Skeletal muscle satellite cell (primary cell): Measurements from ENCODE around the gene WDR91. TPM values are rescaled to one million over a fixed set of nuclear protein-coding genes. Genes with fewer than 3 reads are reported as not detected.
A peak's percentile ranks its signal among the peaks of the same experiment; 100 is the strongest.

Source experiments
- H3K27me3 ChIP-seq: 2 replicates; pipeline ENCODE4 v1.7.0; 2013; ENCODE audit warnings: low read length; ENCODE audit not compliant: control insufficient read depth, insufficient read depth
- H3K36me3 ChIP-seq: 2 replicates; pipeline ENCODE4 v1.7.0; 2013; ENCODE audit warnings: mild to moderate bottlenecking, control low read depth, low read length; ENCODE audit not compliant: insufficient read depth
- H3K4me1 ChIP-seq: 2 replicates; pipeline ENCODE4 v1.7.0; 2013; ENCODE audit warnings: low read length; ENCODE audit not compliant: control insufficient read depth, insufficient read depth
- H3K4me2 ChIP-seq: 2 replicates; pipeline ENCODE4 v1.7.0; 2013; ENCODE audit warnings: mild to moderate bottlenecking, low read length
- H3K4me3 ChIP-seq: 2 replicates; pipeline ENCODE4 v1.7.0; 2013; ENCODE audit warnings: low read length
- H3K9ac ChIP-seq: 2 replicates; pipeline ENCODE4 v1.7.0; 2013; ENCODE audit warnings: mild to moderate bottlenecking, low read depth, low read length, moderate library complexity
- H3K9me3 ChIP-seq: replicated peaks from 2 replicates; pipeline ENCODE4 v1.7.0; 2013; ENCODE audit warnings: mild to moderate bottlenecking, control low read depth, low read length
- total RNA-seq: library from RNA; depleted of rRNA; stranded (reverse); fragments of >200 nt; gene quantifications from 2 replicates; pipeline ENCODE4 v1.2.3, GENCODE V29; 2012; rRNA removed

WDR91 gene
- 3.0 and 5.7 TPM in 2 replicates for total RNA-seq

DNA sequence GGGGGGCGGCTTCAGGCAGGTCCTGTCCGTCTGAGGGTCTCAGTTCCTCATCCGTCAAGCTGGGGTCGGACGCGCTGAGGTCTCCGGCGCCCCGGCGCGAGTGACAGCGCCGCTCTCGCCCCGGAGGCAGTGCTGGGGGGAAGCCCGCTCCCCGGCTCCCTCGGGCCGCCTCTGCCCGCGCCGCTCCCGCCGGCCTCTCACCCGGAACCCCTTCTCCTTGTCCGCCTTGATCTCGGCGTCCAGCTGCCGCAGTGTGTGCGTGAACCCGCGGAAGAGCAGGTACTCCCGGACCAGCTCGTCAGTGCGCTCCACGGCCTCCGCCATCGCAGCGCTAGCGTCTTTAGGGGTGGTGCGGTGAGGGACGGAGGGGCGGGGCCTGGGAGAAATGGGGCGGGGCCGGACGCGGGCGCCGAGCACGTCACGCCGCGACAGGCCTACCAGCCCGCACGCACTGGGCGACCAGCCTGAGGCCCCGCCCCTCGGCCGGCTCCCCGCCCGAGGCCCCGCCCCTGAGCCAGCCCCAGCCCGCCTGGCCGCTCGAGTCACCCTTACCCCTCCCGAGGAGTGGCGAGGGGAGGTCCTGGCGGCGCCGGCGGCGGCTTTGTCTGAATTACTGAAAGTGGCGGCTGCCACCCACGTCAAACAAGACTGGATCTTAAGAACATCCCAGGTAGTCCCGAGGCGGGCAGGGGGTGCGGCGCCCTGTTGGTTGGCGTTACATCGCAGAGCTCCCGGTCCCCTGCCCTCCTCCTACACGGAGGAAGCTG lies at the start of gene WDR91:
TSS of gene WDR91 (minus strand) at position 348 of the 767 bp plus-strand sequence. CDS start at position 324, 24 bp downstream.
- H3K4me1 ChIP-seq: peaks cover 7% of the 10 kb centered on the region

DNA sequence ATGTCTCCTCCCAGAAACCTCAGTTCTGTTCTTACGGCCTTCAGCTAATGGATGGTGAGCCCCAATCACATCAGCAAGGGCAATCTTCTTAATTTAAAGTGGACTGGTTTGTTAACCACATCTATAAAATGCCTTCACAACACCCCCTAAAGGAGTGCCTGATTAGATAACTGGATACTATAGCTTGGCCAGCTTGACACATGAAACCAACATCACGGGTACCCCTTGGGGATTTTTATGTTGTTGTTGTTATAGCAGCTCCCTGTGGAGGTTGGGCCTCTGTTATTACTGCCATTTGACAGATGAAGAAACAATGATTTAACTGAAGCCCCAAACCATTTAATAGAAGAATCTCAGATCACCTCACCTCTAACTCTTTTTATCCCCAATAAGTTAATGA lies 49.1 kb upstream of the WDR91 start:
- no peak overlapping the region for H3K4me2 ChIP-seq
- H3K4me3 ChIP-seq: no peak overlapping the region
- no peak overlapping the region for H3K9ac ChIP-seq
- H3K4me1 ChIP-seq: peaks cover 11% of the 10 kb centered on the region
- H3K36me3 ChIP-seq: no peaks in the 10 kb centered on the region
- H3K9me3 ChIP-seq: no peaks in the 10 kb centered on the region
- H3K27me3 ChIP-seq: peaks cover 8% of the 10 kb centered on the region

More for the DNA sequence above, at the start of gene WDR91:
- no peaks in the 10 kb centered on the region for H3K9me3 ChIP-seq
- no peaks in the 10 kb centered on the region for H3K27me3 ChIP-seq
- H3K4me3 ChIP-seq: peak within 1 kb of the TSS; percentile 99
- no peaks in the 10 kb centered on the region for H3K36me3 ChIP-seq
- H3K4me2 ChIP-seq: peak within 1 kb of the TSS; percentile 90
- H3K9ac ChIP-seq: peak within 1 kb of the TSS; percentile 83

DNA sequence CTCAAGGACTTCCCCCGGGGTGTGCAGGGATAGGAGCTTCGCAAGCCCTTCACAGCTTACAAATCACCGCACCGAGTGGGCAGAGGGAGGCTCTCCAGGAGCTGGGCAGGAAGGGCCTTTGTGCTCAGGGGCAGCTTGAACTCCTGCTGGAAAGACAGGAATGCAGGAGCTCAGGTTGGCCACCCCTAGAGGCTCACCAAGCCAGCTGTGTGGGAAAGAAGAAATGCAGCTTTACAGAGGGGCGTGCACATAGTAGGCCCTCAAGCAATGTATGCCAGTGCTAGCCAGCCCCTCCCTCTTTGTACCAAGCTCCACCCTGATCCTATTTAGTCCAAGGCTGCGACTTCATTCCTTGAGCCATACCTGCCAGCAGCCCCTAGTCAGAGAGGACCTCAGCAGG lies 48.4 kb upstream of the WDR91 start:
- Histone ChIP-seq H3K36me3 (no peaks in the 10 kb centered on the region), H3K9me3 (no peaks in the 10 kb centered on the region), H3K4me3 (no peak overlapping the region), H3K4me2 (no peak overlapping the region), H3K9ac (no peak overlapping the region), H3K27me3 (peaks cover 8% of the 10 kb centered on the region), H3K4me1 (peaks cover 18% of the 10 kb centered on the region)

DNA sequence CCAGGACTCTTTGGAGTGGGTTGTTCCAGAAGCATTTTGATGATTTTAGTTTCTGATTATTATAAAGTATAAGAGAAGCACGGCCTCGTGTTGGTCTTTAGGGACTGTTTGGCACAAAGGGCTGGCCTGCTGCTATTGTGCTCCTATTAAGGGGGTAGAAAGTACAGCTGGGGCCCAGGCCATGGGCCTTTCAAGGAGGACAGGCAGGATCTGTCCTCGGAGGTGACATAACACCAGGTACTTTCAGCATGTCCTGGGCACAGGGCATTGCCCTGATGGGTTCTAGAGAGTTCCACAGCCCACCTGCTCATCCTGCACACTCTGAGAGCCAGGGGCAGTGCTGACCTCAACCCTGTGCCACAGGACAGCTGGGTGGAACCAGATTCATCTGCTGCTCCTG lies 47.3 kb upstream of the WDR91 start:
- no peaks in the 10 kb centered on the region for H3K36me3 ChIP-seq
- H3K9me3 ChIP-seq: no peaks in the 10 kb centered on the region
- peaks cover 5% of the 10 kb centered on the region for H3K27me3 ChIP-seq
- no peak overlapping the region for H3K4me2 ChIP-seq
- no peak overlapping the region for H3K9ac ChIP-seq
- H3K4me3 ChIP-seq: no peak overlapping the region
- H3K4me1 ChIP-seq: peaks cover 29% of the 10 kb centered on the region

DNA sequence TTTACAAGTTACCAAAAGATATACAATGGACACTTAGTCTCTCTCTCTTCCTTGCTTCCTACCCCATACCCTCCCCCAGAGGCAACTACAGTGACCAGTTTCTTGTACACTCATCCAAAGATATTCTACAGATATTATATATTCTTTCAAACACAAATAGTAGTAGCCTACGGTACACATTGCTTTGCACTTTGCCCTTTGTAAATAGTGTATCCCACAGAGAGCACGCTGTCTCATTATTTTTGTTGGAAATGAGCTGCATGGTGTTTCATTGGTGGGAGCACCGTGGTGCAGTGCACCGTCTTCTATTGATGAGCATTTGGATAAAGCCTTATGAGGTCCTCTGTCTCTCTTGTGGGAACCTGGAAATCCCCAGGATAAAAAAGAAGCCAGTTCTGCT lies 46.5 kb upstream of the WDR91 start:
- Histone ChIP-seq H3K4me3 (no peak overlapping the region), H3K9ac (no peak overlapping the region), H3K4me1 (peaks cover 34% of the 10 kb centered on the region), H3K27me3 (peaks cover 3% of the 10 kb centered on the region), H3K9me3 (no peaks in the 10 kb centered on the region), H3K36me3 (no peaks in the 10 kb centered on the region), H3K4me2 (no peak overlapping the region)

DNA sequence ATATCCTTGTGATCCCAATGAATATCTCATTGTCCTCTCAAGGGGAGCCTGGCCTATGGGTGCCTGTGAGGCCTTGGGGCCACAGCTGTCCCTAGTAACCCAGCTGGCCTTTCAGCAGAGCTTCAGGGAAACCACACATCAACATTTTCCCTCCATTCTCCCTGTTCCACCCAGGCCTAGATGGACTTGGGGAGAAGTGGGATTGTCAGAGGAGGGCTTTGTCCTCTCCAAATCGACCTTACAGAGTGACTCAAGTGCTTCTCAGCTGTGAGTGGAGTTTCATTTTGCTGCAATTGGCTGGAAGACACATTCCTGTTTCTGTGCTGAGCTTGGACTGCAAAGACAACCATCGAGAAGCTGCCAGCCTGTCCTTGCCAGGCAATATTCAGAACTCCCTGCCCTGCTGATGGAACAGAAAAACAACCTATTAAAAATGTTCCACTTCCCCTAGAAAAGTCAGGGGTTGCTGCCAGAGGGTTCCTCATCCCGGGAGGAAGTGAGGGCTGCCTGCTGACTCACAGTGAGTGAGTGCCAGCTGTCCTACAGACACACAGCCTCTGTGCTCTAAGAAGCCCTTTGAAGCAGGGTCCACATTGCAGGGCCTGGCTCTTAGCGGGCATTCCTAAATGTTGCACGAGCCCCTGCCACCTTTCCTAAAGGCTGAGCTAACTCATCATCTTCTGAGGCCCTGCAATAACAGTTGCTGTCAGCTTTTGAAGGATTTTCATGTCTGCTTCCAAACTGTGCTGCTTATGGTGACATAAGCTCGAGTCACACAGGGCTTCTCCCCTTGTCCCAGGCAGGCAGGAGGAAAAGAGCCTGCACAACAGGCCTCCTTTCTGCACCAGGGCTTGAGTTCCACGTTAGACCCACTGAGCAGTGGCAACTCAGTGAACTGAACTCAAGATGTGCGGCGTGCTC lies 42.8 kb upstream of the WDR91 start:
- Histone ChIP-seq H3K4me3 (peak overlapping the region; percentile 0), H3K9me3 (no peaks in the 10 kb centered on the region), H3K36me3 (no peaks in the 10 kb centered on the region), H3K4me2 (peak overlapping the region; percentile 49), H3K4me1 (peaks cover 24% of the 10 kb centered on the region), H3K27me3 (no peaks in the 10 kb centered on the region), H3K9ac (peak overlapping the region; percentile 49)

DNA sequence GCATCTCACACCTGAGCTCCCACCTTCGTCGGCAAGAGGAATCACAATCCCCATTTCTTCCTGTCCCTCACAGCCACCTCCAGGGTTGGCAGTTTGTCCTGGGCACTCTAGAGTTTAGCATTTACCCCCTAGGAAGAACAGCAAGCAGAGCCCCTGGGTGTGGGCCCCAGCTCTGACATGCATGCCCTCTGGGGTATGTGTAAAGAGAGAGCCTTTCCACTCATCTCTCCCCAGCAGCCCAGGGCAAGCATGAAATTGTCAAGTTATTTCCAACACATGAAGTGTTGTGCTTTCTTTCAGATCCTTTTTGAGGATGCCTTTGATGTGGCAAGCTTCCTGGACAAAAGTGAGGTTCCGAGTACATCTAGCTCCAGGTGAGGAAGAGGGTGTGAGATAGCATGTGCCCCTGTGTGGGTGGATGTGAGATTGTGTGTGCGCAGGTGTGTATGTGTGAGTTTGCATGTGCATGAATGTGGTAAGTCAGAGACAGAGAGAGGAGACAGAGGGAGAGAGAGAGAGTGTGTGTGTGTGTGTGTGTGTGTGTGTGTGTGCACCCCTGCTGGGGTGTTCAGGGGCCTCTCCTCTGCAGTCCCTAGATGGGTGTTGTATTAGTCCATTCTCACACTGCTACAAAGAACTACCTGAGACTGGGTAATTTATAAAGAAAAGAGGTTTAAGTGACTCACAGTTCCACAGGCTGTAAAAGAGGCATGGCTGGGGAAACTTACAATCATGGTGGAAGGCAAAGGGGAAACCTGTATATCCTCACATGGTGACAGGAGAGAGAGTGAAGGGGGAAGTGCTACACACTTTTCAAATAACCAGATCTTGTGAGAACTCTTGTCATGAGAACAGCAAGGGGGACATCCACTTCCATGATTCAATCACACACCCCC lies 40.4 kb upstream of the WDR91 start:
- Histone ChIP-seq H3K9ac (no peak overlapping the region), H3K4me1 (peaks cover 24% of the 10 kb centered on the region), H3K27me3 (no peaks in the 10 kb centered on the region), H3K4me2 (no peak overlapping the region), H3K9me3 (no peaks in the 10 kb centered on the region), H3K4me3 (no peak overlapping the region), H3K36me3 (no peaks in the 10 kb centered on the region)

DNA sequence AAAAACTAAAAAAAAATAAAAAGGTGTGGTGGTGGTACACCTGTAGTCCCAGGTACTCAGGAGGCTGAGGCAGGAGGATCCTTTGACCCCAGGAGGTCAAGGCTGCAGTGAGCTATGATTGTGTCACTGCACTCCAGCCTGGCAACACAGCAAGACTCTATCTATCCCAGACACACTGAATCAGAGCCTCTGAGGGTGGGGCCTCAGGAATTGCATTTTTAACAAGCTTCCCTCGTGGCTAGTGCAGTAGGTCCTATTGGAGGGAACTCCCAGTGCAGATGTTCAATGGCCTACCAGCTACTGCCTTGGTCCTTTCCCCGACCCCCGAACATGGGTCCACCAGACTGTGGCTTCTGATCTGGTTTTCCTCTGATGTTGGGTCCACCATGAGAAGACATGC lies 37.2 kb upstream of the WDR91 start:
- no peaks in the 10 kb centered on the region for H3K9me3 ChIP-seq
- no peak overlapping the region for H3K4me3 ChIP-seq
- H3K4me1 ChIP-seq: peaks cover 4% of the 10 kb centered on the region
- no peaks in the 10 kb centered on the region for H3K36me3 ChIP-seq
- no peak overlapping the region for H3K9ac ChIP-seq
- H3K4me2 ChIP-seq: no peak overlapping the region
- peaks cover 16% of the 10 kb centered on the region for H3K27me3 ChIP-seq

DNA sequence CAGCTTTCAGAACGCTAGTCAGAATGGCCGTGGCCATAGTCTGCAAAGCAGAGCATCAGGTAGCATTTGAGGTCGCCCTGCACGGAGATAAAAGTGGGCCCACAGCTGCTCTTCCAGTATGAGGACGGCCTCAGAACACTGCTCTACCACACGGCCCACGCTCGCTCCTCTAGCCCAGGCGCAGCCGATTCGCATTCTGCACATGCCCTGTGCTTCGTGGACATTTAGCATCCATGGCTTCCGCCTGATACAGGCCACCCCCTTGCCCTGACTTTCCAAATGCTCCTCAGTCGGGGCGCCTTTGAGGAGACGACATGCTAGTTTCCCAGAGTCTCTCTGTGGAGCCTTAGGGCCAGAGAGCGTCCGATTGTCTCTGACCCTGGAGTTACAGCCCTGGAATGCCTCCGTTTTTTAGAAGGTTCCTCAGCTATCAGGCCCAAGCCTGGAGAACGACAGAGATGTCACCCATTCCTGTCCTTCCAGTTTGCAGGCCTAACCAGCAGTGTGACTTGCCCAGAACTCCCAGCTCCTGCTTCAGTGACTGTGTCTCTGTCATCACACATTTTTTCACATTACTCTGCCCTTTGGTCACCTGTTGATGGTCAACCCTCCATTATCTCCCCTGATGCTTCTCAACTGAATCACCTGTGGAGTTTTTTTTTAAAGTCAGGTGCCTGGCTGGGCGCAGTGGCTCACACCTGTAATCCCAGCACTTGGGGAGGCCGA lies 36.6 kb upstream of the WDR91 start:
- Histone ChIP-seq H3K9me3 (no peaks in the 10 kb centered on the region), H3K27me3 (peaks cover 23% of the 10 kb centered on the region)

DNA sequence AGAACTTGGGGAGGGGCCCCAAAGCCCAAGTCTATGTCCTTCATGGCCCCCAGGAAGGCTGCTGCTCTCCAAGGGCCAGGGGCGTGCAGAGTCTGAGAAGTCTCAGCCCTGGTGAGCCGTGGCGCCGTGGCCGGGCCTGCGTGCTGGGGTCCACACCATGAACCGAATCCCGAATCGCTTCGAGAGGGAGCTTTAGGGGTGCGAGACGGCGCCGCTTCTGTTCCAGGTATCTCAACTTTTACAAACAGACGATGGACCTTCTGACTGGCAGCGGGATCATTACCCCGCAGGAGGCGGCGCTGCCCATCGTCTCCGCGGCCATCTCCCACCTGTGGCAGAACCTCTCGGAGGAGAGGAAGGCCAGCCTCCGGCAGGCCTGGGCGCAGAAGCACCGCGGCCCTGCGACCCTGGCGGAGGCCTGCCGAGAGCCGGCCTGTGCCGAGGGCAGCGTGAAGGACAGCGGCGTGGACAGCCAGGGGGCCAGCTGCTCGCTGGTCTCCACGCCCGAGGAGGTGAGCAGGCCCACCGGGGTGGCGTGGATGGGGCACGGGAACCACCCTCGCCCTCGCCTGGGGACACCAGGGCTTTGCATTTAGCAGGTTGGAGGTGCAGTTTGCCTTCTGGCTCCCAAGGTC lies 35.0 kb upstream of the WDR91 start:
- H3K9me3 ChIP-seq: no peaks in the 10 kb centered on the region
- H3K4me3 ChIP-seq: no peak overlapping the region
- H3K4me1 ChIP-seq: no peaks in the 10 kb centered on the region
- no peak overlapping the region for H3K9ac ChIP-seq
- H3K36me3 ChIP-seq: no peaks in the 10 kb centered on the region
- no peak overlapping the region for H3K4me2 ChIP-seq
- peaks cover 35% of the 10 kb centered on the region for H3K27me3 ChIP-seq

More for the DNA sequence above, 36.6 kb upstream of the WDR91 start:
- Histone ChIP-seq H3K4me3 (no peak overlapping the region), H3K36me3 (no peaks in the 10 kb centered on the region), H3K9ac (no peak overlapping the region), H3K4me1 (no peaks in the 10 kb centered on the region), H3K4me2 (no peak overlapping the region)
